ENCODE data around the gene RFX1.
A peak's percentile ranks its signal among the peaks of the same experiment; 100 is the strongest.
"Not testable (repeated sequence)": the region's sequence is repeated elsewhere in the genome, so short reads cannot be mapped to it uniquely, and the experiment has no call there.

Gene RFX1

GRCh38 chr19:14006085-14006765 lies at the start of gene RFX1:
RFX1 (minus strand) TSS chr19:14006320; CDS start chr19:13993843, 12,477 bp downstream.
- DNase-seq: peak; percentile 100

GRCh38 chr19:14055396-14055795 lies 49.3 kb upstream of the RFX1 start:
- DNase-seq: no peak

GRCh38 chr19:14054721-14055120 lies 48.6 kb upstream of the RFX1 start:
- DNase-seq: no peak

- no peak for DNase-seq
Measured at GRCh38 chr19:14054099-14054498, 48.0 kb upstream of the RFX1 start.

- DNase-seq: no peak
Measured at GRCh38 chr19:14053500-14053899, 47.4 kb upstream of the RFX1 start.

- DNase-seq: no peak
Measured at GRCh38 chr19:14053032-14053431, 46.9 kb upstream of the RFX1 start.

- no peak for DNase-seq
Measured at GRCh38 chr19:14052470-14052869, 46.4 kb upstream of the RFX1 start.

- no peak for DNase-seq
Measured at GRCh38 chr19:14051980-14052379, 45.9 kb upstream of the RFX1 start.

GRCh38 chr19:14050961-14051360 lies 44.8 kb upstream of the RFX1 start:
- DNase-seq: not testable (repeated sequence)

GRCh38 chr19:14050512-14050911 lies 44.4 kb upstream of the RFX1 start:
- DNase-seq: no peak

GRCh38 chr19:14048443-14049153 lies 42.5 kb upstream of the RFX1 start:
- DNase-seq: peak; percentile 89

- DNase-seq: not testable (repeated sequence)
Measured at GRCh38 chr19:14047866-14048265, 41.7 kb upstream of the RFX1 start.

GRCh38 chr19:14042659-14043608 lies 36.8 kb upstream of the RFX1 start:
- peak in 1 of 2 experiments; percentile 34 for DNase-seq

GRCh38 chr19:14039181-14039580 lies 33.1 kb upstream of the RFX1 start:
- no peak for DNase-seq

GRCh38 chr19:14035706-14036105 lies 29.6 kb upstream of the RFX1 start:
- DNase-seq: no peak

- DNase-seq: not testable (repeated sequence)
Measured at GRCh38 chr19:14035159-14035558, 29.0 kb upstream of the RFX1 start.

GRCh38 chr19:14033946-14034345 lies 27.8 kb upstream of the RFX1 start:
- no peak for DNase-seq

GRCh38 chr19:14031719-14032480 lies 25.8 kb upstream of the RFX1 start, which contains the start of gene IL27RA:
IL27RA (plus strand) TSS chr19:14031762; CDS start chr19:14031873, 111 bp downstream.
- DNase-seq: peak; percentile 85

GRCh38 chr19:14030997-14031718 lies 25.0 kb upstream of the RFX1 start:
- peak in 1 of 2 experiments; percentile 30 for DNase-seq

- DNase-seq: no peak
Measured at GRCh38 chr19:14028901-14029300, 22.8 kb upstream of the RFX1 start.

GRCh38 chr19:14027856-14028450 lies 21.8 kb upstream of the RFX1 start, which contains the start of gene RLN3:
RLN3 (plus strand) TSS chr19:14028148; CDS start chr19:14028205, 57 bp downstream.
- DNase-seq: no peak
